Fibroblast of skin of abdomen (primary cell): ENCODE results near the gene DTHD1.
A peak's percentile ranks its signal among the peaks of the same experiment; 100 is the strongest.

Experiments
- DNase-seq: peaks from one replicate; pipeline ENCODE4 v3.0.0-alpha.2; 2013

Gene DTHD1

DNA sequence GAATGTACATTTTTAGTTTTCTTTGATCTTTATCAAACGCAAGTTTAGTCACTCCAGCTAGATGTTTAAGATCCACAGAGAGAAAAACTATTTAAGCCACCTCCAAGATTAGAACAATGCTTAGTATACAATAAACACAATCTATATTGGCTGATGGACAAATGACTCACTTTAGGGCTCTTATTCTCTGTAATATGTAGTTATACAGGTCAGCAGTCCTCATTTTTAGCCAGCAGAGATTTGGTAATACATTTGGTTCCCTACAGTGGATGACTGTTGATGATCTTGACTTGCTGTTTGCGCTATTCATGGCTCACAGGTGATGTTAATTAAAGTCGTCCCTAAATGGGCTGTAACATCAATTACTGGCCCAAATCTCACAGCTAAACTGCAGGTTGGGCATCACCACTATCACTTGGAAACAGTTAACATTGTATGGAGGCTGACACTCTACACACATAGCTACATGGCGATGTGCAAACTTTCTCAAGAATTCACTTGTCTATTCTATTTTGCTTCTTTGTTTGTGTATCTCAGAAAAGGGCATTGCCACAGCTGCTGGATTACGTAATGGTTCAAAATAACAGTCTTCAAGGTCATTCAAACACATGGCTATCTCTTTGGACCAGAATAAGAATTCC lies 11.8 kb upstream of the DTHD1 start:
- no peak for DNase-seq

DNA sequence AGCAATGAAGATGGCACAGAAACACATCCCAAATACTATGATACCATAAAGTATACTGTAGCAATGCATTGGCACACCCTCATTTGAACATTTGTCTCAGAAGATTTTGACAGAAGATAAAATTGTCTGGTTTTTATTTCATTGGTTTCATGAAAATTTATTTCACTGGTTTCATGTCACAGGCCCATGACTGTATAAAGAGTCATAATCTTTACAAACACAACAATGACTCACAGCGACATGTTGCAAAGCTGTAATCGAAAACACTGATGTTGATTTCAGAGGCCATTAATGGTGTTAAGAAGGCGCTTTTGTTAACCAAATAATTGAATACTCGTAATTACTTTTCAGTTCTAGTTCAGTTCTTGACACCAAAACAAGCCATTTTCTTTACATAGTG lies 8.1 kb upstream of the DTHD1 start:
- DNase-seq, result no peak

DNA sequence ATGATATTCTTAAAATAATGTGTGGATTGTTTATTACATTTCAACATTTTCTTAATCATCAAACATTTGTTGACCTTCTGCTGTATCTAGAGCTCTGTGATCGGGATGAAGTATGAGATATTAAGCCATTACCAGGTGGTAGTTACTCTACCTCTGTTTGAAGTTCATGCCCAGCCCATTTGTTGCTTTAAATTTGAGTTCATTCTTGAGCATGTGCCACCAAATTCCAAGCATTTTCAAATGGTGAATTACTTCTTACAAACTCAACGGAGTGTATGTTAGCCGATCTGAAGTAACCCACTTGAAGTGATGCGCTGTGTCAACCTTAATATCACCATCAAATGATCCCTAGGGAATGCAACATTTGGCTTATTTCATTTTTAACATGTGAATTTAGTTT lies 7.3 kb upstream of the DTHD1 start:
- peak; percentile 0 for DNase-seq

DNA sequence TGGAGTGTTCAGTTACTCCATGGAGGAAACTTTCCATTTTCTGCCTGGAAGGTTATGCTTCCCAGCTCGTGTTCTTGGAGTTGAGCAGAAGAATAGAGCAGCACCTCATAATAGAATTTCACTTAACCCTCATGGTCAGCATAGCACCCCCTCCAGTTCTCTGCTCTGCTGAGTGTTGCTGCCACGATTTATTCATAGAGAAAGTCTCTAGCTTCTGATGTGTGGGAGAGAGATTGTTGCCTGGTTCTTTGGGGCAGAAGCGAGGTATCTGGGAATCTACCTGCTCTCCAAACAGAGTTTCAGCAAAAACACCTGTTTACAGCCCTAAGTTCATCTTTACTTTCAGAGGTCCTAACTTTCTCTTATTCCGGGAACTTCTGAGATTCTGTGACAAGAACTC lies 3.9 kb upstream of the DTHD1 start:
- DNase-seq, result no peak

DNA sequence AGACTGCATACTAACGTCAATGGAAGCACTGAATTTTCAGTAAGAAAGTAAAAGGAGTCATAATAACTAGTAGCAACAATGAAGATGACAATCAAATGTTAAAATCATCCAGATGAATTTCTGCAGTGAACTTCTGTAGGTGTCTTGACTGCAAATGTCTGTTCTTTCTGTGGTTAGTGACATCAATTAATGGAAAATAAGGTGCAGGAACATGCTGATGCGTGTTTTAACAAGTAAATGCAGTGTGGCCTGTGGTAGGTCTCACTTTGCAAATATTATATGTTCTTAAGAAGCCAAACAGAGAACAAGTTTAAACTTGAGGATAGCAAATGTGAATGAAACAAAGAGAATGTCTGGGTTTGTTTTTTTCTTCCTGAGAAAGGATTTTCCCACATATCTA lies 2.6 kb upstream of the DTHD1 start:
- no peak for DNase-seq

DNA sequence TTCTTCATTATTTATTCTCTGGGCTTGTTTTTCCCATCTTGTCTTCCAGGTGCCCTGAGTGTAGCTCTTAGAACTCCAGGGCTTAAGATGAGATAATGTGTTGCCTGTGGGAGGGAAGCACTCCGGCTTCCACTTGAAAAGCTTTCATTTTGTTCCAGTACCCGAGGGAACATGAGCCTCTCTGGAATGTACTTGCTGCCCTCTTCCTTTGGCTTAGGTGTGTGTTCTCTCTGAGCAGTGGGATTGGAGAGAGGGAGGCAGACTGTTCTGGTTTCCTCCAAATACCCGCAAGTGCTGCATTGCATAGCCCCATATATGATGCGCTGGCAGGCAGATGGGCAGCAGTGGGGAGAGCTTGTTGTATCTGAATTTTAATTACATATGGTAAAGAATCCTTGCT lies 861 bp upstream of the DTHD1 start:
- DNase-seq, result no peak

DNA sequence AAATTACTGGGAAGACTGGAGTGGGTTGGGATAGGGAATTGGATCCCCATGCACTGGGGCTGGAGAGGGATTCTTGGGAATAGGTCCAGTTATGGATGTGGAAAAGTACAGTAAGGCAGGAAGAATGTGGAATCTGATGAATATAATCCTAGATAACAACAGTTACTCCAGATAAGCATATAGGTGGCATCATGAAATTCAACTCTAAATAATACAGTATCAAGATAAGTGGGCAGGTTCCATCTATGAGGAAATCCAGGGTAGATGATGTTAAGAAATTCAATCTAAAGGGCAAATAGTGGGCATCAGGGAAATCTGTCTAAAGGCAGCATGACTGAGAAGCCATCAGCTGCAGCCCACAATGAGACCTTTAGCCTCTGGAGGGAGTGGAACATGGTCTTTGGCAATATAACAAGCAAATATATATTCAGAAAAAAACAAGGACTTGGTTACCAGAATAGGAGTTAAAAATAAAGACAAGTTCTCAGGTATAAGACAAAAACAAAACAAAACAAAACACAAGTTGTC lies 1.2 kb downstream of the DTHD1 start:
- DNase-seq, result no peak

DNA sequence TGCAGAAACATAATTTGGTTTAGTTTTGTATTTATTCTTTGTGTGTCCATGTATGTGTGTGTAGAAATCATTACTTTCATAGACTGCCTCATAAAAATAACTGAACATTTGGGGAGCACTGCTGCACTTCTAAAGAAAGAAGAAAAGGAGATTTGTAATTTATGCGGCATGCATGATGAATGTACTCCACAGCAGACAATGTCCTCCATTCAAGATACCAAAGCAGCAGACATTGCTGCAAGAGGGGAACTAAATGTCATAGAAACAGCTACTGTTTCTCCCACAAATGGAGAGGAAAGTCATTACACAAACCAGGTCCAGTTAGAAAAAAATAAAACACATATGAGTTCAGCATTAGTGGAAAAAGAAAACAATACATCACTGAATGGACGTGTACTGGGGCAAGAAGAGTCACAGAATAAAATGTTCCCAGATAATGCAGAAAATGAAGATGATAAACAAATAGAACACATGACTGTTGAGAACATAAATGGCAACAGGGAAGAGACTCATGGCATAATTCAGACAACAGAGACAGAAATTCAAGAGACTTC lies 2.6 kb downstream of the DTHD1 start:
- DNase-seq, result no peak

DNA sequence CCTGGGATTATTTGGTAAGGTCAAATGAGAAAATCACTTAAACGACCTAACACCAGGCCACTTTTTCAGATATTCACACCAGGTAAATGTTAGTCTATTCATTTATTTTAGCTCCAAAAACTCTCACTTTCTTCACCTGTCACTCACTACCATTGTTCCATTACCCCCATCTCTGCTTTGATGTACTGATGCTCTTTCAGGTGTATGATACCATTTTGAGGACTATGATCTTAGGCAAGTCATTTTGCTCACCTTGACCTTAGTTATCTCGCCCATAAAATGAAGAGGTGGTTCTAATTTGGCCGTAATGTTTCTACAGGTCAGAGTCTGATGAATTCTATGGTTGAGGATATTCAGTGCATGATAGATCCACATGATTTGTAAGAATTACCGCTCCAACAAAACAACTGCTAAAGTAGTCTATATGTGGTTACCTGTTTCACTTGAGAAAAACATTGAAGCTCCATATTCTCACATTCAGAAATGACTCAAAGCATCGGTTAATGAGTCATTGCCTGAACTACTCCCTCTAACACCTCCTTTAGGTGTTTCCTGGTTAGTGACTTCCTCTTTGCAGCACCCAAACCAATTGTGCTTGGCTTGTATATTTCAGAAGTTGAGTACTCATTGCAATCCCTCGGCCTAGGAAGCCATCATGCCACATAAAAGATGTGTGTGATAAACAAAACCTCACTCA lies 4.5 kb downstream of the DTHD1 start:
- no peak for DNase-seq

DNA sequence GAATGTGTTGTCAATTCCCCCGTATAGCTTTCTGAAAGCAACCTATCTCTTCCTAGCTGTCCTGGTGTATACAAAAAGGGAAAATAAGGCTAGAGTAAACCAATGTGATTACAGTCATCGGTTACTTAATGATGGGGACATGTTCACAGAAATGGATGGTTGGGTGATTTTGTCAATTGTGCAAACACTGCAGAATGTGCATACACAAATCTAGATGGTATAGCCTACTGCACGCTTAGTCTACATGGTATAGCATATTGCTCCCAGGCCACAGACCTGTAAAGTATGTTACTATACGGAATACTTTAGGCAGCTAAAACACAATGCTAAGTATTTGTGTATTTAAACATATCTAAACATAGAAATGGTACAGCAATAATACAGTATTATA lies 5.1 kb downstream of the DTHD1 start:
- DNase-seq, result no peak

DNA sequence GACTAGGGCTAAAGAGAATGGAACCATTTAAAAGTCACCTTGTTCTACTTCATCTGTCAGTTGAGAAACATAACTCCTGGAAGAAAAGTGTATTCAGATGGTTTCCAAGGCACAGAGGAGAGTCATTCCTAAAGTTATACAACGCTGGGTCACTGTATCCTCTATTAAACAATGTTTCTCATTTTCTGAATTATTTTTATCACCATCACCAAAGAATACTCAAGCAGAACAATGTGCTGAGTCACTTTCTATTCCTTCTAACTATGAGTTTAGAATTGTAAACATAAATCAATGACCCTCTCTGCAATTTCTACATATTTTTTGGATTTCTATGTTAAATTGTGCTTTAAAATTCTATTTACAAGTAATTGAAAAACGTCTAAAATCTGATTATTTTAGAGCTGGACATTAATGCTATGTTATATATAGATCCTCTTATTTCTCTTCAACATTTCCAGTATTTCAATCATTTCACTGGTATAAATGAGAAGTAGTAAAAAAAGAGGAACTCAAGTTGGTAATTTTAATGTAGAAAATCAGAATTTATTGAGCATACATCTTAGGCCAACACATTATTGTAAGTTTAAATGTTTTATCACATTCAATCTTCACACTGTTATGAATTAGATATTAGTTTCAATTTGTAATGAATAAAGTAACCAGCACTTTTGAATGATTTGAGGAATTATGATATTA lies 7.5 kb downstream of the DTHD1 start:
- DNase-seq, result no peak

DNA sequence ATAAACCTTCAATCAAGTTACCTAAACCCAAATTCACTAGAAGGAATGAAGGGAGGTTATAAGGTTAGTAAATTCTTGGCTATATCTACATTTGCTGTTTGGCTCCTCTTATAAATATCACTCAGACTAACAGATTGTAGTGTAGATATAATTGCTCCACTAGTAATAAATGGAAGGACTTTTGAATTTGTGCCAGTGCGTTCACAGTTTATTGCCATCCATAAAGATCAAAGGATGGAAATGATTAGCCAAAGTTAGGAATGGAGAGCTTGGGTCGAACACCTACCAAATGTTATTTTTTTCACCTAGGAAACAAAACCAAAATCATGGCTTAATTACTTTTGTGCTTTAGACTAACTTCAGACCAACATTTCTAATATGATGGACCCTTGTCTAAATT lies 9.2 kb downstream of the DTHD1 start:
- DNase-seq, result no peak

DNA sequence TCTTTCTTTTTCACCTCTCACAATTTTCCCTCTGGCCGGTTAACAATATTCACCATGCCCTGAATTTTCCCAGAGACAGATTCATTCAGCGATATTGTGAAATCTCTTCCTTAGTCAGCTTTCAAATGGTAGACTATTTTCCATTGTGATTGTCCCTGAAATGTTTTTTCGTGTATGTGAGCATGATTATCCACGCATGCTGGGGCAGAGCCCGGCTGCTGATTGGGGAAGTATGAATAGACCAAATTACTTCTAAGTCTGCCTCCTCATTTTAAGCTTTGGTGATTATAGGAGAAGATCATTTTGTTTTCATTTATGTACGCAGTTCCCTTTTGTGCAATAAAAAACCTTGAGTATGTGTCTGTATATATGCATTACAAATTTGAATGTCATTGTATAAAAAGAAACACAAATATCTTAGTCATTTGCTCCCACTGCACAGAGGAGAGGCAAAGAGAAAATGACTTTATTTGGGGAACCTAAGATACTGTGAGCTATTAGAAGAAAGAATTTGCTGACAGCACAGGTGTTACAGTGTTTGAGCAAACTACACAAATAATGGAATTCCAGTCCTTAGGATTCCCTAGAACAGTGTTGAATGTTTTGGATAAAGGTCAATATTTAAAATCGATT lies 11.3 kb downstream of the DTHD1 start:
- DNase-seq, result no peak

DNA sequence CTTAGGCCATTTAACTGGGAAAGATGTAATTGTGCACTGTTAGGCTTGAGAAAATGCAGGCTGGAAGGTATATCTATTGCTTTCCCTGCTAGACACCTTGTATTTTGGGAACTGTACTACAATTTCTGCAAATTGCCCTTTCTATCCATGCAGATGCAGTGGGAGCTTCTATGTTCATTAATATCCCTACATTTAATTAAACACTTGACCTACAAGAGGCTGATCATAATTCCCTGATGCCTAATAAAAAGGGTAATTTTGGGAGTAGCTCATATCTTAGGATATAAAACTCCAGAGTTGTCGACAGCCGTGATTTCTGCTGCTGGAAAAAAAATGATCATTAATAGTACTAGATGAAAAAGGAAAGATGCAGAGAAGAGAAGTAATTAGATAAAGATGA lies 19.7 kb downstream of the DTHD1 start:
- no peak for DNase-seq

DNA sequence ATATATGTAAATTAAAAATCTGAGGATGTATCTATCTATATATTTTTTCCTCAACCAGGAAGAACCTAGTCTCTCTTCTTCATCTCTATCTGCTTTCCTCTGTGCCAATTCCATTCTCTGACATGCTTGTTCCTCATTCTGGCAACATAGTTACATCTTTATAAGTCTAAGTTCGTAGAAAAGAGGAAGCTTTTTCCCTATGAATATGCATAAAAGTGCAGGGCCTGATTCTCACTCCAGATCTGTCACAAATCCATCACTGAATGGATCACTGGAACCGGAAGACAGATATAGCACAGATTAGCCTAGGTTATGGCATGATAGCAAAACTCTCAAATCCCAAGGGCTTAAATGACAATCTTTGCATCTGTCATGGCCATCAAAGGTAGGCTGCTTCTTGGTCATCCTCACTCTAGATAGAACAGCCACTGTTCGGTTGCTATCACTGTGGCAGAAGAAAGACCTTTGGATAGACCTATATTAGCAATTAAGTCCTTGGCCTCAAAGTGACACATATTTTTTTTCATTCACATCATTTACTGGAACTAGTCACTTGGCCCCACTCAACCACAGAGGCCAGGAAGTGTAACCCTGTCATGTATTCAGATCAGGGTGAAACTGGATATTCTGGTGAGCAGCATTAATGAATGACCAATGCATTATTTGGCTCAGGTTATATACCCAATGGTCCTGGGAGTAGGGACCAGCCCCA lies 22.2 kb downstream of the DTHD1 start:
- no peak for DNase-seq

DNA sequence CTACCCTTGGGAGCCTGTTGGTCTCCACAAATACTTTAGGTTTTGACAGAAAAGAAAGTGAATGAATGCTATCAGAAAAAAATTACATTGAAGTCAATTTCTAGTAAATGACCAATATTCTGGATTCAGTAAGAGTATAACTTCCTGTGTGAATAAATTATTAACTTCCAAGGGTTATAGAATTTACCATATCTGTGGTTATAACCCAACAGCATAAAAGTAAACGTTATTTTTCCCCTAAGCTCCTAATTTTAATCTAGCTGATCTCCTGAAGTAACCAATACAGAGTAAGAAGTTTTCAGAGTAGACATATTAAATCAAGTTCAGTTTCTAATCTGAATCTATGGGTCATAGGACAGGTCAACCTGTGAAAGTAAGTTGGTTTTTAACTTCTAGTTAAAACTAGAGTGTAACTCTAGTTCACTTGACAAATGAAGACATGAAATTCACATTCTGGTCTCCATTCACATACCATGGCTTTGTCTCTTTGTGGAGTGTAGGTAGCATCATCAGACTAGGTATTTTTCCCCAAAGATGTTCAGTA lies 22.8 kb downstream of the DTHD1 start:
- no peak for DNase-seq

DNA sequence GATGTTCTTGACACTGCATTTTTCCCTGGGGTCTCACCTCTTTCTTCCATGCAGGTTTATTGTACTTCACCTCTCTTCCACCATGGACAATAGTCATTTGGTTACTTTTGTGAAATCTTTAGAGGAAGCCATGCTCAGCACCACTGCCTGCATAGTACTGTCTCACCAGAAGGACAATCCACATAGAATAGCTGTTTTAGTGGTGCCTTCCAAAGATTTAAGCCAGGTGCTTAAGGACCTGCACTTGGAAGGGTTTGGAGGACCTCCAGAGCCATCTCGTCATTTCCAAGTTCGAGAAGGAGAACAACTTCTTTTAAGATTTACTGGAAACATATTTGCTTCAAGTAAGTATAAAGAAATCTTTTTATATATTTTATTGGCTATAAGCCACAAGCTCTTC lies 26.7 kb downstream of the DTHD1 start:
- no peak for DNase-seq

DNA sequence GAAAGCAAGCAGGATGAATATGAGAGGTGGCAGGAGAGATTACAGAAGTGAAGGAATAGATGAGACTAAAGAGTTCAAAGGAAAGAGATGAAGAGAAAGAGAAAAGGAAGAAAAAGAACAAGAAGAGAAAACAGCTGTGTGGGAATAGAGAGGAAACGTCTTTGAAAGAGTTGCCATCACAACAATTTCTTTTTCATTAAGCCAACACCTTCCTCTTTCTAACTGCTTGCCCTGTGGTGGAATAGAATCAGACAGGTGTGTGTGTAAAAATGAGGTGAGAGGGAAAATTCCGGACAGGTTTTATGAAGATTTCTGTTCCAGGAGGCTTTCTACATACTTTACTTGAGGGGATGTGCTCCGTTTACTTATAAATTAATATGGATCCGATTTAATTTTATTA lies 28.8 kb downstream of the DTHD1 start:
- DNase-seq, result no peak

DNA sequence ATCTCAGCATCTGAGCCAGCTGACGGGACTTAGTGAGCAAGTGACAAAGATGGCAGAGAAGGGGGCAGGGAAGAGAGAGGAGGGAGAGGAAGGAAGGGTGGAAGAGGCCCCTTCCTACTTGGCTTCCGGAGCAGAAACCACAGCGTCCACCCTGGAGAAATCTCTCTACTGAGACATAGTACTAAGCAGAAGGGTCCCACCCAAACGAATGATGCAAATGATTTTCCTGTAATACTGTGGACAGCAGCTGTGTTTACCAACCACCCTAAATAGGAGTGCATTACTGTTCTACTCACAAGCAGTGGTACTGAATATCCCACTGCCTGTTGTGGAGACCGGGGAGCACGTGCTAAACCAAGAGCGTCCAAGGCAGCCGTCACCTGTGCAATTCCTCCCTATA lies 29.4 kb downstream of the DTHD1 start:
- DNase-seq, result no peak

DNA sequence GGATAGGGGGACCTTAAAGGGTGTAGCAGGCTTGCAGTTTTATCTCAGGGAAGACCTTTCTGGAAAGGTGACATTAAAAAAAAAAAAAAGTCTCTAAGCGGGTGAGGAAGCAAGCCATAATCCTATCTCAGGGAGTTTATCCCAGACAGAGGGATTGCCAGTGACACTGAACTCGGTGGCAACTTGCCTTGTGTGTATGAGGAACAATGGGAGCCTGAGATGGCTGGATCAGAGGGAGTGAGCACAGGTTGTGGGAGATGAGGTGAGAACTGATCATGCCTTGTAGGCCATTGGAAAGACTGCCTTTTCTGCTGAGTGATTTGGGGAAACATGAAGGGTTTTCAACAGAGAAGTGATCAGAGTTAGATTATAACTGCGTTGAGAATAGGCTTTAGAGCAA lies 31.1 kb downstream of the DTHD1 start:
- no peak for DNase-seq

DNA sequence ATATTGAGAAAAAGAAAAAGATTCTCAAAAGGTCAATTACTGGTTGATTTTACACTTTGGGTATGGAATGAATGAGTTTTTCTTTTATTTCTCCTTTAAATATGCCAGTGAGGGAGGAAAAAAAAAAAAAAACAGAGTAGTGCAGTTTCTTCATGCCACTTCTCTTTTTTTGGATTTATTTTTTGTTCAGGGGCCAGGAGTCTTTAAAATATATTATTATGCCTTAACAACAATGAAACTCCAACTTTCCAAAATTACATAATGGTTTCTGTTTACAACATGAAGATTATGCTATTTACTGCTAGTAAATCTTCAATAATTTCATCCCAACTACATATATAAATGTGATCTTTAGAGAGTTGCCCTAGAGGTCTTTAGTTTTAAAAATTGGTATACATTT lies 31.9 kb downstream of the DTHD1 start:
- no peak for DNase-seq

DNA sequence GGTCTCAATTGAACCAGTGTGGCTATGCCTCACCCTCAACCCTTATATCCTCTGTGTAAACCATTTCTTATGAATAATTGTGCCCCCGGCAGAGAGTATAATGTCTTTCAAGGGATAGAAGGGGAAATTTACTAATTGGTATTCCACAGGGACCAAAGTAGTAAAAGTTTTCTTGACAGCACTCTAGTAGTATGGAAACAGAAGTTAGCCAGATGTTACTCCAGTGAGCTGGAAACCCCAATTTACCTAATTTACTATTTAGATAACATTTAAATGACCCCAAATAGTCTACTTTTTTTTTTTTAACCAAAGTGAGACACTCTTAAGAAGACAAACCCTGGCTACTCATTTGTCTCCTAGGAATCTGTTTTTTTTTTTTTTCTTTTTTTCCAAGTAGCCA lies 32.3 kb downstream of the DTHD1 start:
- no peak for DNase-seq
